C4-2B (cell line): ENCODE measurements around the gene NCKAP5.

Source experiments
- CTCF ChIP-seq: fragments of 450-650 bp; conservative IDR thresholded peaks from 2 replicates; pipeline ENCODE4 v1.5.1; 2017; ENCODE audit warnings: mild to moderate bottlenecking
- ZFX ChIP-seq: fragments of 450-650 bp; IDR thresholded peaks from 2 replicates; pipeline ENCODE4 v1.6.1; 2017

GRCh38 chr2:132897111-132897510 is 671.2 kb downstream of the NCKAP5 start:
- TF ChIP-seq CTCF = no peak
- no peak for TF ChIP-seq ZFX
